Stimulated activated CD8-positive, alpha-beta memory T cell treated with anti-CD3 and anti-CD28 coated beads, Interleukin-15, amount 100 ng/mL, for 4 hours (primary cell): ENCODE data around the gene MYCT1.
"Not testable (repeated sequence)": the region's sequence is repeated elsewhere in the genome, so short reads cannot be mapped to it uniquely, and the experiment has no call there.

Experiments used
- DNase-seq, 2 donors: peaks; one replicate each; pipeline ENCODE4 v3.0.0-alpha.2; 2020; ENCODE audit warnings: low read depth in 2 of 2

The MYCT1 gene, protein sequence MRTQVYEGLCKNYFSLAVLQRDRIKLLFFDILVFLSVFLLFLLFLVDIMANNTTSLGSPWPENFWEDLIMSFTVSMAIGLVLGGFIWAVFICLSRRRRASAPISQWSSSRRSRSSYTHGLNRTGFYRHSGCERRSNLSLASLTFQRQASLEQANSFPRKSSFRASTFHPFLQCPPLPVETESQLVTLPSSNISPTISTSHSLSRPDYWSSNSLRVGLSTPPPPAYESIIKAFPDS

DNA sequence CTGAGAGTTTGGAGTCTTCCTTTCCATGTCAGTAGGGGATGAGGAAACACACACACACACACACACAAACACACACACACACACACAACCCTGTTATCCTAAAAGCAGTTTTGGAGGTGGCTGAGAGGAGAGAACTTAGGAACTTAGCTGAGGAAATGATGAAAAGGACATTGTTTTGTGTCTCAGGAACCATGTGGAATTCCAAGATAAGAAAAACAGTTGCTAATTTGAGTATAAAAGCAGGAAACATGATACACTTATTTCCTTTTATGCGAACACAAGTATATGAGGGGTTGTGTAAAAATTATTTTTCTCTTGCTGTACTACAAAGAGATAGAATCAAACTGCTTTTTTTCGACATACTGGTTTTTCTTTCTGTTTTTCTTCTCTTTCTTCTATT lies at the start of gene MYCT1:
Gene MYCT1 (plus strand): TSS at position 264 of the 400 bp plus-strand sequence. CDS start 6 bp downstream, at position 270.
- DNase-seq = no peak

DNA sequence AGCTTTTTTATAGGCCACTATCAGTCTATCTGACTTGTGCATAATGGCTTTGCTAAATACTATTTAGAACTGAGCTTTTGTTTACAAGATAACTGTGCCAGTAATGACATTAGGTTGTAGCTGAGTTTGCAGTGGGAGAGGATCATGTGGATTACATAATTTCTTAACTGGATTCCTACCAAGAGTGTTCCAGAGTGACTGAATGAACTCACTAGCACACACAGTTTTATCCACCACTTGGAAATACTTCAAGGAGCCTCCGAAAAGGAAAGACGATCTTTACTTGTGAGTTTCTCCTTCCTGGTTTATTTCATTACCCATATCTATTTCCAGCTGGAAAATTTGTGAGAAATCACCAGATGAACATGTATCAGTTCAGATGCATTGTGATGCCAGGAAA lies 49.6 kb upstream of the MYCT1 start:
- no peak for DNase-seq

DNA sequence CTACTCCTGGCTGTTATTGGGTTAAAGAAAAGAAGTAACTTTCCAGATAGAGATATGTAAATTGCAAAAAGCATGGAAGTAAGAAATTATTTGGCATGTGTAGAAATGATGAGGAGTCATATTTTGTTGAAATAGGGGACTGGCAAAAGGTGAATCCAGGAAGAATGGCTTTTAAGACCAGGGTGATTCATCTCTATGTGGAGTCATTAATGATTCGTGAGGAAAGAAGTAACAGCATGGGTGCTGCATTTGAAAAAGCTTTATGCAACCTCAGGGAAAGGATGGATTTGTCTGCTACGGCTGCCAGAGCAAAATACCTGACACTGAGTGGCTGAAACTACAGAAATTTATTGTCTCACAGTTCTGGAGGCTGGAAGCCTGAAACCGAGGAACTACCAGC lies 45.7 kb upstream of the MYCT1 start:
- no peak for DNase-seq

DNA sequence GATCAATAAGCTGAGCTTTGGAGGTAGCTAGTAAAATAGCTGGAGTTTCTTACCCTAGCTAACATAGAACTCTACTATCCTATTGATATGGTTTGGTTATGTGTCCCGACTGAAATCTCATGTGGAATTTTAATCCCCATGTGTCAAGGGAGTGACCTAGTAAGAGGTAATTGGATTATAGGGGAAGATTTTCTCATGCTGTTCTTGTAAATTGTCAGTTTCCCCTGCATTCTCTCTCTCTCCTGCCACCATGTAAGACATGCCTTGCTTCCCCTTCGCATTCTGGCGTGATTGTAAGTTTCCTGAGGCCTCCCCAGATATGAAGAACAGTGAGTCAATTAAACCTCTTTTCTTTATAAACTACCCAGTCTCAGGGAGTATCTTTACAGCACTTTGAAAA lies 35.9 kb upstream of the MYCT1 start:
- DNase-seq = no peak

DNA sequence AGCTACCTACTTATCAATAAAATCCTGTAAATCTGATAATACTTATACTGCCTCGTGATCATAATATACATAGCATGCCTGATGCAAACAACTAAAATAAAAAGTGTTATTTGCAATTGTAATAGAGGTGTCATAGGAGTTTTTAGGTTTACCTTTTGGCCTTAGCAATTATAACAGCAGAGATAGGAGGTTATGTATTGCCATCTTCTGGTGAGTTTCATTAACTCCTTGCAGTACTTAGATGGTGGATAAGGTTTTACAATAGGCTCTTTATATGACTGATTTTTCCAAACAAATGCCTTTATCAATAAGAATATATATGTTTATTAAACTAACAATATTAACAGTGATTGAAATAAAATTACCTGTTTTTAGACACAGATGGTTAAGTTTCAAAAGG lies 27.8 kb upstream of the MYCT1 start:
- DNase-seq = no peak

DNA sequence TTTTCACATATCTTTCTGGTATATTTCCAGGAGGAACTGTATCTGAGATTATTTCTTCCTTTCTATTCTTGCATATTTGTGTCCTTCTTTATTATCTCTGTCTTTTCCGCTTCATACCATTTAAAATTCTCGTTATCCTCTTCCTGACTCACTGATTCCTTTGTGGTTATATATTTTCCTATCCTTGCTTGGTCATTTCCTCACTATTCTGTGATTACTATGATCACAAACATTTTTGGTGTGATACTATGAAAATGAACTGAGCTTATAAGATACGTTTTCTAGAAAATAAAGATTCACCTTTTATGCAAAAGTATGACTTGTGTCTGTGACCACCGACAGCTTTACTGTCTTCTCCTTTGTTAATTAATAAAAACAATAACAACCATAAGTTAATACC lies 26.5 kb upstream of the MYCT1 start:
- DNase-seq = no peak

DNA sequence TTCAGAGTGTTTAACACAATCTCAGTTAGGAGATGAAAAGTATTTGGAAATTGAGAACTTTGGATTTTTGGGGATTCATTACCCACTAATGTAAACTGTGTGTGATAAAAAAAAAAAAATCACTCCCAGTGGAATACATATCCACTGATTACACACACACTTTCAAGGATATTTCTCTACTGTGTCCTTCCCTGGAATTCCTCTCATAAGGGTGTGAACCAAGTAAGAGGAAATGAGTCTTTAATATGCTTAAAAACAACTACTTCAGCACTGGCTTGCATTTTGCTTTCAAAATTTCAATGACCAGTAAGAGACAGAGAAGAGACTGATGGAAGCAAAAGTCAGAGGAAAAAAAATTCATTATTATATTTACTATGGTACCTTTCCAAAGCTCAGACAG lies 24.5 kb upstream of the MYCT1 start:
- DNase-seq = no peak

DNA sequence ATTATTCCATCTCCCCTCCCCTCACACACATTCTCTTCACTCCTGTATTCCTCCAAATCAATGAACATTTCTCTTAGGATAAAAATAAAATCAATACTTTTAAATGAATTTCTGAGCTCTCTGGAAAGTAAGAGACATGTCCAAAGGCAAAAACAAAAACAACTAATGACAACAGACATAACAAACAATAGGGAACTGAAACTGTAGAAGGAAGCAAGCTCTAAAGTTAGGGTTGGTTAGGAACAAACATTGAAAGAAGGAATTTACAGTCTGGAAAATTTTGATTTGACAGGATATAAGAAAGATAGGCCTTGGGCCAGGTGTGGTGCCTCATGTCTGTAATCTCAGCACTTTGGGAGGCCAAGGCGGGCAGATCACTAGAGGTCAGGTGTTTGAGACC lies 17.5 kb upstream of the MYCT1 start:
- DNase-seq = no peak

DNA sequence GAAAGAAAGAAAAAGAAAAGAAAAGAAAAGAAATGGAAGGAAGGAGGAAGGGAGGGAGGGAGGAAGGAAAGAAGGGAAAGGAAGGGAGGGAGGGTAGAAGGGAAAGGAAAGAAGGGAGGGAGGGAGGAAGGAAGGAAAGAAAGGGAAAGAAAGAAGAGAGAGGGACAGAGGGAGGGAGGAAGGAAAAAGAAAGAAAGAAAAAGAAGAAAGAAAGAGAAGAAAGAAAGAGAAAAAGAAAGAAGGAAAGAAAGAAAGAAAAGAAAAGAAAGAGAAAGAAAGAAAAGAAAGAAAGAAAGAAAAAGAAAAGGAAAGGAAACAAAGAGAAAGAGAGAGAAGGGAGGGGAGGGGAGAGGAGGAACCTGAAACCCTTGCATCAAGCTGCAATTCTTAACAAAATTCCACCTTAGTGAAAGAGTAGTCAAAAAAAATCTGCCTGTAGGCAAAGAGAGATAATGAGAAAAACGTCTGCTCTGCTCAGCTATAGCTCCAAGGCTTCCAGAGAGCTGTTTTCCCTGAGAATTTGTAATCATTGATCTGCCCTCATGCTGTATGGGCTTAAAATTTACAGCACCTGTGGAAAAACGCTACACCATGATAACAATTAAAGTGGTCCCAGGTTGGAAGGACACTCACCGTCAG lies 16.7 kb upstream of the MYCT1 start:
- no peak for DNase-seq

DNA sequence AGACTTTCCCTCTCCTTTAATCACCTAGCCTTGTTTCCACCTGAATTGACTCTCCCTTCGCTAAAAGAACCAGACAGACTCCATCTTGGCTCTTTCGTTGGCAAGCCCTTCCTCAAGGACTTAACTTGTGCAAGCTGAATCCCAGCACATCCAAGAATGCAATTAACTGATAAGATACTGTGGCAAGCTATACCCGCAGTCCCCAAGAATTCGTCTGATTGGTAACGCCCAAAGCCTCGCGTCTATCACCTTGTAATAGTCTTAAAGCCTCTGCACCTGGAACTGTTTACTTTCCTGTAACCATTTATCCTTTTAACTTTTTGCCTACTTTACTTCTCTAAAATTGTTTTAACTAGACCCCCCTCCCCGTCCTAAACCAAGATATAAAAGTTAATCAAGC lies 15.6 kb upstream of the MYCT1 start:
- no peak for DNase-seq

DNA sequence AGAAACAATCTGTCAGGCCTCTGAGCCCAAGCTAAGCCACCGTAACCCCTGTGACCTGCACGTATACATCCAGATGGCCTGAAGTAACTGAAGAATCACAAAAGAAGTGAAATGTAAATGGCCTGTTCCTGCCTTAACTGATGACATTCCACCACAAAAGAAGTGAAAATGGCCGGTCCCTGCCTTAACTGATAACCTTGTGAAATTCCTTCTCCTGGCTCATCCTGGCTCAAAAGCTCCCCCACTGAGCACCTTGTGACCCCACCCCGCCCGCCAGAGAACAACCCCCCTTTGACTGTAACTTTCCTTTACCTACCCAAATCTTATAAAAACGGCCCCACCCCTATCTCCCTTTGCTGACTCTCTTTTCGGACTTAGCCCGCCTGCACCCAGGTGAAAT lies 14.8 kb upstream of the MYCT1 start:
- DNase-seq = not testable (repeated sequence)

DNA sequence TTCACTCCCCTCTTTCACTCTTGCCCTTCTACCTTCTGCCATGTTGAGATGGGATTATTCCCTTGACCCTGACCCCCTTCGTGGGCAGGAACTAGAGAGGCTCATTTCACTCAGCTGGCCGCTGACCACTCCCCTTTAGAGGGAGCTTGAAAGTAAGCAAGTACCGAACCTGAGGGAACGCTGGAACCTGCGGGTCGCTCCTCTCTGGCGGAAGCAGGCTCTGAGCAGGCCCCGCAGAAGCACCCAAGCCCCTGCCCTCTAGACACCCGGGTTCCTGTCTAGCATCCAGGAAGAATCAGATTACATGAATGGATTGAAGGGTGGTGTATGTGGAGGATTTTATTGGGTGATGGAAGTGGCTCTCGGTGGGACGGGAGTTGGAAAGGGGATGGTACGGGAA lies 11.9 kb upstream of the MYCT1 start:
- no peak for DNase-seq

DNA sequence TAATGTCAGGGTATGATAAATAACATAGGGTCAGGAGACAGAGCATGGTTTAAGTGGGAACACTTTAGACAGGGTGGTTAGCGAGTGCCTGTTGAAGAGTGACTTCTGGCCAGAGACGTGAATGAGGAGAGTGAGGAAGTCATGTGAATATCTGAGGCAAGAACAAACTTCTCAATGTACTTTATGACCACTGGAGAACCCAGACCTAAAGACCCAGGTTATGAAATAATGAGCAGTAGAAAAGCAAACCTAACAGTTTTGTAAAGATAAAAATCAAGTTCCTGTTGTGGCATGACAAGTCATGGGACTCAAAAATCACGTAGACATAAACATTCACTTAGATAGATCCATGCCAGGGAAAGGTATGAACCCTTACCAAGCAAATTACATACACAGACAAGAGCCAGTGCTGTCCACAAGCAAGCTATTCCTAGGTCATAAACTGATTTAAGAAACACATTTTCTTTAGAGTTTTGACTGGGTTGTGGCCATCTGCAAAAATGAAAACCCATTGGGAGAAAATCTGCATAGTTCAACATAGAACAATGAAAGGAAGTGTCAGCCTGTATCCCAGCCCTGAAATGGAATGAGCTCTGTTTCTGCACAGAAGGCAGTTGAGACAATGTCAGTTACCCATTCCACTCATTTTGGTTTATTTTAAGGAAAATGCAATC lies 2.2 kb upstream of the MYCT1 start:
- no peak for DNase-seq

DNA sequence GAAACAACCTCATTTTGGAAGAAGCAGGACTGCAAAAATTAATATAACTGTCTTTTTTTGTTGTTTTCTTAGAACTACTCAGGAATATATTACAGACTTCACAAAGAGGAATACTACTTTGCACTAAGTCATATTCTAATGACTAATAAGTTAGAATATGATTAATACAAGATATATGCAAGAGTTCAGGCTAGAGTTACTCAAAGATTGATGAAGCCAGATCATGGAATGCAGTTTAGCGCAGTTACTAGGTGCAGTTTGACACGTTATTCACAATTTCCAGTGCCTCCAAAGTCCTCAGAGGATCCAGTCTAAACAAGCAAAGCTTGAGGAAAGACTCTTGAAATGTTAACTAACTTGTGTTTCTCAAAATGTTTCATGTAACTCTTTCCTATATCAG lies 1.2 kb upstream of the MYCT1 start:
- DNase-seq = no peak

DNA sequence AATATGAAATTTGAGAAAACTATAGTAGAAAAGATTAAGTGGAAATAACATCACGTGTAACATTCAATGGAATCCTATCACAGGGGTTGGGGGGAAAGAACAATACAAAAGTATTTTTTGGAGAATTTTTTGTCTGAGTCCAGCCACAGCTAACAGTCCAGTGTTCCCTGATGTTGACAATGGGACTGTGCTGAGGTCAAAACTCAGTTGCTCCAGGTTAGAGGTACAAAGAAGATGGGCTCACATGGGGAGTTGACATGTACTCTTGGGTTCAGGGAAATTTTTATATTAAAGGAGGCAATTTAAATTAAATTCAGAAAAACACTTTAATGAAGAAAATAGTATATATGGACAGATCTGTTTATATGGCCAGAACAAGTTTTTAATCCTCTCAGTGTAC lies 995 bp downstream of the MYCT1 start:
- DNase-seq = no peak

DNA sequence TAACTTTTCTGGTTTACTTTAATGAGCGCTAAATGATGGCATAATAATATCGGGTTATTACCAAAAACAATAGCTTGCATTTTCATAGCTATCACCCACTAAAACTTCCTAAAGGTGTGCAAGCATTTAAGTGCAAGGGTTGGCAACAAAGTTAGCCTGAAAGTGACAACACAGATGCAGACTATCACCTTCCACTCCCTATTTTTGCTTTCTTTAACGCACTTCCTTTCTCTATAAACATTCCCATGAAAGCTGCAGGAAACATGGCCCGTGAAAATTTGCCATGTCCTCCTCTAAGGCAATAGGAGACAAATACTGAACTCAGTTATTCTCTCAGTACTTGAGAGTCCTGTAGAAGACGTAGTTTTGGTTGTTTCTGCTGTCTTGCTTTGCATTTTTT lies 2.7 kb downstream of the MYCT1 start:
- DNase-seq = no peak

DNA sequence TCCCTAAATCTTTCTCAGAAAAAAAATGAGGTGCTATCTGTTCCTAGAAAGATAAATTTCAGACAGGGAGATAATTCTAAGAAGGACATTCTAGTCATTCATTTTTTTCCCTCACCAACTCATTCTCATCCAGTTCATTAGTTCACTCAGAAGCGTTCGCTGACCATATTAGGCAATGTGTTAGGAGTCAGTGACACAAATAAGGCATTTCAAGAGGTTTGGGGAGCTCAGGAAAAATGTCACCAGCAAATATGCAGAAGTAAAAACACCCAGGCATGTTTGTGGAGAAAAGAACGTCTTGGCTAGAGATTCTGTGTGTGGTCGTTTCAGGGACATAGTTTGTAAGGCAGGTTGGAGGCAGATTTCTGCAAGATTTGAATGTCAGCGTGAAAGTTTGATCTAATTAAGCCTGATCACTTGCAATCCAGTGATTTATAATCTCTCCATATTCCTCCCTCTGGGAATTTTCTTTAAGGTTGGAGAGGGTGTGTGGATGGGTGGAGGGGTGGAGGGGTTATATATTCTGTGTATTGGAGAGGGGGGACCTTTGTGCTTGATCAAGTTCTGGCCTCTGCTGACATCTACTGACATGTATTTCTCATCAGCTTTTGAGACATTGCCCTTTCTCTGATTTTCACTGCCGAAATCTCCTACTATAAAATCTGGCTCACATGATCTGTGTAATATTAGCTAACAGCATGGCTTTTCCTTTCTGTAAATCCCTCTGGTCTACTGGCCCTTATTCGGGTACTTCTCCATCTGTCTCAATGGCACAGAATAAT lies 3.6 kb downstream of the MYCT1 start:
- DNase-seq = no peak

DNA sequence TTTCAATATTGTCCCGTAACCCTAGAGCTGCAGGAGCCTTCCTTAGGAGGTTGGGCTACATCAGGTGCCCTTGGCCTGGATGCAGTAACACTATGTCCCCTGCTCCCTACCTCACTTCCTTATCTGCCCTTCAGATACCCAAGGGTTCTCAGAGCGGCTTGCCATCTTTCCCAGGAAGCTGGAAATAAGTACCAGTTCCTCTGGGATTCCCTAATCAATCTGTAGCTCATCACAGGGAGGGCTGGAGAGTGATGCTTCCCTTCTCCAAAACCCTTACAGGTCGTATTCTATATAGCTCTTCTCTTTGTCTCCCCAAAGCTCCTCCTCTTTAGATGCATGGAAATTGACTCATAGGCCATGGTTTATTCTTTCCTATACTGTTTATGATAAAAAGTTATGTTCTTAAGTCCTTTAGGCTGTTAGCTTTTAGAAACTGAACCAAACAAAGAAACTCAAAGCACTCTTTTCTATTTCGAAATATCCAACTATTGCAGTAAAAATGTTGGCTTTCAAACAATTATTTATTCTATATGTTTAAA lies 4.2 kb downstream of the MYCT1 start:
- DNase-seq = no peak

DNA sequence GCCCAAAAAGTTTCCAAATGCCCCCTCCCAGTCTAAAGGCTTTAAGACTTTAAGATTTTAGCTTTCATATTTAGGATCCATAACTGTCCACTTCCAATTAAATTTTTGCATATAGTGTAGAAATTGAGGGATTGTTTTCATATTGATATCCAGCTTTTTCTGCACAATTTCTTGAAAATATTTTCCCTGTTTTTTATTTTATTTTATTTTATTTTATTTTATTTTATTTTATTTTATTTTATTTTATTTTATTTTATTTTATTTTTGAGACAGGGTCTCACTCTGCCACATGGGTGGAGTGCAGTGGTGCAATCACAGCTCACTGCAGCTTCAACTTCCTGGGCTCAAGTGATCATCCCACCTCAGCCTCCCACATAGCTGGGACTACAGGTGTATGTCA lies 6.1 kb downstream of the MYCT1 start:
- not testable (repeated sequence) for DNase-seq

DNA sequence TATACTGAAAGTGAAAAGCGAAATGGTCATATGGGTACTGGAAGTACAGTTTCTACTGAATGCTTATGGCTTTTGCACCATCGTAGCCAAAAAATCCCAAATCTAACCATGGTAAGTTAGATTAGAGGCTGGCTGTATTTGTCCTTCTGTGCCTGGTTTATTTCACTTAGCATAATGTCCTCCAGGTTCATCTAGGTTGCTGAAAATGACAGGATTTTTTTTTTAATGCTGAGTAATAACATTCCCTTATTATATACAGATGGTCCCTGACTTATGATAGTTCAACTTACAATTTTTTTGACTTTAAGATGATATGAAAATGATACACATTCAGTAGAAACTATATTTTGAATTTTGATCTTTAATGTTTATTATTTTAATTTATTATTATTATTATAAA lies 7.6 kb downstream of the MYCT1 start:
- no peak for DNase-seq

DNA sequence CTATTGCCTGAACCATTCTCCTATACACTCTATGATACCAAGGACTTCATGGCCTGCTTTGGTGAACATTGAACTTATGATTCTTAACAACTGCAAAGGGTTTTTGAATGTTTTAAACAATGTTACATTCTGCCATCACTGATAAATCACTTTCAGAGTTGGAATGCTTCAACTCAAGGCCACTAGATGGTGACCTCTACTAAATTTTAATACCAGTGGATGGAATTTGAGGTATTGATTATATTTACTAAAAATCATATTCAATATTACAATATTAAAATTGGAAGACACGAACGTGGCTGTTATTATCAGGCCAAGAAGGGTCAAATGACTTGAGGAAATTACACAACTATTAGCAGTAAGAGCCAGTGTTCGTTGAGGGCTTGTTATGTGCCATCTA lies 18.6 kb downstream of the MYCT1 start:
- no peak for DNase-seq

DNA sequence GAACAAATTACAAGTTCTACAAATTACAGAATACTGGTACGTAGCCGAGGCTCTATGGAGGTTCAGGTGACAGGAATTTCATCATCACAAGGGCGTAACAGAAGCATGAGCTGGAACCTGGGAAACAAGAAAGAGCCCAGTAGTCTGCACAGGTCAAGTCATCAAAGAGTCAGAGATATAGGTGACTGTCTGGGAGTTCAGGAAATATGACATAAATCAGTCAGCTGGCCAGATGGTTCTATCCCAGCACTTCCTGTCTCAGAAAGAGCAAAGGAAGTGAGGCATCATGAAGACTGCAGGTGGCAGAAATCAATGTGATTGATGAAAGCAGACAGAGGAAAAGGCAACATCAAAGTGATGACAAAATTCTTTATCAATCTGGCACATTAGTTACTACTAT lies 23.3 kb downstream of the MYCT1 start:
- DNase-seq = no peak
